GM19397 (cell line): ENCODE results near the gene METTL17.
"Not testable (repeated sequence)": the region's sequence is repeated elsewhere in the genome, so short reads cannot be mapped to it uniquely, and the experiment has no call there.

ENCODE experiments used
- ATAC-seq: cut with Tn5 transposase; IDR thresholded peaks from one replicate; pipeline ENCODE4 v1.9.1; 2021; ENCODE audit warnings: mild to moderate bottlenecking, moderate library complexity; ENCODE audit not compliant: unreplicated experiment

Gene METTL17

GRCh38 chr14:21023817-21024584, 34.2 kb downstream of the METTL17 start:
- no peak for ATAC-seq

DNA sequence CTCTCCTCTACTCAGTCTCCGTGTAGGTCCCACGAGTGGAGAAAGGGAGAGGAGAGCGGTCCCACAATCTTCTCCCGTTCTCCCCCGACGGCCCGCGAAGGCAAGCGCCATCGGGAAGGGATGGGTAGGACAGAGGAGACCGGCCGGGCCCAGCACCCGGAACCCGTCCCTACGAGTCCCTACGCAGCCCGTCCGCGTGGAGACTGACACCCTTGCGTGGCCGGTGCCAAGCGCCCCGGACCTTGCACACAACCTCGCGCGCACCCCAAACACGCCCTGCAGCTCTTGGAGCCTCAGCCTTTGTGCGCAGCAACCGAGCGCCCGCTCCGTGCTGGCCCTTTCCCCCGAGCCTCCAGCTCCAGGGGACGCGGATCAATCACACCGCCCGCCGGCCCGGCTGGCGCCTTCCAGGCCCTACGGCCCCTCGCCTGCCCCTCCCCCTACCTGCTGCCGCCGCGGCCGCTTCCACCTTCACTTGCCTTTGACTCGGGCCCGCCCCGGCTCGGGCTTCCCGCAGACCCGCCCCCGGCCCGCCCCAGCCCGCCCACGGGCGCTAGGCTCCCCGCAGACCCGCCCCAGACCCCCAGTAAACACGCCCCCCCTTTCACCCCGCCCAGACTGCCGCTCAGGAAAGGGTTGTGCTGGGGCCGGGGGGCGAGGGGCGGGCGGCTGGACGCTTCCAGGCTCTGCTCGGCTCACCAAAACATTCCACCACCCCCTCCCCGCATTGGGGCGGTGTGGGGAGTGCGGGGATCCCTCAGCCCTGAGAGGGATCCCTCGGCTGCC, 35.0 kb downstream of the METTL17 start, which contains the start of gene NDRG2:
Gene NDRG2 (minus strand): TSS at position 477 of the 786 bp plus-strand sequence. CDS start 1,746 bp downstream, outside the sequence.
- no peak for ATAC-seq

GRCh38 chr14:21025371-21026273, 35.8 kb downstream of the METTL17 start:
- ATAC-seq = no peak

- ATAC-seq = no peak
These were observed 36.7 kb downstream of the METTL17 start for GRCh38 chr14:21026274-21026987.

DNA sequence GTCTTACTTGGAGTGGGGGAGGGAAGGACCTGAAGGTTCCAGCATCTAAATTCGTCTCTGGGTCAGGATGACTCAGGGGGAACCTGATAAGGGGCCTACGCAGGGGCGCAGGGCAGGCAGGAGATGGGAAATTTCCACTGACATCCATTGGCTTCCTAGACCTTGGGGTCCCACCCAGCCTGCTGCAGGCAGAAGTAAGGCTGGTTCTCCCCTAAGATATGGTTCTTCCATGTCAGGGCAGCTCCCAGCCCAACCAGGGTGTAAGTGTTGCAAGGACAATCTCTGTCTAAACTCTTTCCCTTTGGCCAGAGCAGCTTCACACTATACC, 37.2 kb downstream of the METTL17 start:
- no peak for ATAC-seq

- ATAC-seq = no peak
These were observed 40.1 kb downstream of the METTL17 start, which contains the start of gene TPPP2 for GRCh38 chr14:21029917-21030316. Gene TPPP2 (plus strand): TSS chr14:21030217. CDS start chr14:21030582, 365 bp downstream.

DNA sequence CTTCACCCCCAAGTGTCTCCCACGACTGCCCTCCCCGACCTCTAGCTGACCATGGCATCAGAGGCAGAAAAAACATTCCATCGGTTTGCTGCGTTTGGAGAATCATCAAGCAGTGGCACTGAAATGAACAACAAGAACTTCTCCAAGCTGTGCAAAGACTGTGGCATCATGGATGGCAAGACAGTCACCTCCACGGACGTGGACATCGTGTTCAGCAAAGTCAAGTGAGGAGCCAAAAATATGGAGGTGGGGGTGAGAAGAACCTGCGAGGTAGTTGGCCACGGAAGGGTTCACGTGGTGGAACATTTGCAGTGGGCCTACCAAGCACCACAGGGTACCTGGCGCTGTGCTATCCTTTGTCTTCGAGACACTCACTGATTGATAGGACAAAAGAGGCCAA, 40.8 kb downstream of the METTL17 start:
- ATAC-seq = no peak

DNA sequence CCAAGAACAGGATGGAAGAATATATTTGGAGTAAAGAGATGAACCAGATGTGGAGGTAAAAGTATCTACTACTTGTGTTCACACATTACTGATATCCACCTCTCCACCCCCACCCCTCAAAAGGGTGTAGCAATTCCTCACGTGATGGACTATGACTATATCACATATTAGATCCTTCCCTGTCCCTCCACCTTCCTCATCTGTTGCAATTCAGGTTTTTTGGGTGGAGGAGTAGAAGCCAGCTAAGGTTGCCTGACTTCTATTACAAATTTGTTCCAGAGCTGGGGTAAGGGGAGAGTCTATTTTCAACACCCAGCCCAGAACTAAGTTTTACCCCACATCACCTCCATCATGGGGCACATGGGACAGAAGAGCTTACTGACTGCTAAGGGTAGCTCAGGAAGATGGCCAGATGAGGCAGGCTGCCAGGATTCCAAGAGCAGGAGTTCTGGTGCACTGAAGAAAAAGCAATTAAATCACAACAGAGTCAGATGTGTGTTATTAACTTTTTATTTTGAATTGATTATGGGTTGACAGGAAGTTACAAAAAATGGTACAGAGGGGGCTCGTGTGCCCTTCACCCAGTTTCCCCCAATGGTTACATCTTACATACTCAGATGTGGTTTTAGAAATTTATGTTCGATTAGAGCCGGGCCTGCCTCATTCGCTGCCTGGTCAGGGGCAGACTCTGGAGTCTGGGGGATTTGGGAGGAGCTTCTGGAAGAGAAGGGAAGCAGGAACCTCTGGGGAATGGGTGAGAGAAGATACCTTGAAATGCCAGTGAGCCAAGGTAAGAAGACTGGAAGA, 42.7 kb downstream of the METTL17 start:
- no peak for ATAC-seq

DNA sequence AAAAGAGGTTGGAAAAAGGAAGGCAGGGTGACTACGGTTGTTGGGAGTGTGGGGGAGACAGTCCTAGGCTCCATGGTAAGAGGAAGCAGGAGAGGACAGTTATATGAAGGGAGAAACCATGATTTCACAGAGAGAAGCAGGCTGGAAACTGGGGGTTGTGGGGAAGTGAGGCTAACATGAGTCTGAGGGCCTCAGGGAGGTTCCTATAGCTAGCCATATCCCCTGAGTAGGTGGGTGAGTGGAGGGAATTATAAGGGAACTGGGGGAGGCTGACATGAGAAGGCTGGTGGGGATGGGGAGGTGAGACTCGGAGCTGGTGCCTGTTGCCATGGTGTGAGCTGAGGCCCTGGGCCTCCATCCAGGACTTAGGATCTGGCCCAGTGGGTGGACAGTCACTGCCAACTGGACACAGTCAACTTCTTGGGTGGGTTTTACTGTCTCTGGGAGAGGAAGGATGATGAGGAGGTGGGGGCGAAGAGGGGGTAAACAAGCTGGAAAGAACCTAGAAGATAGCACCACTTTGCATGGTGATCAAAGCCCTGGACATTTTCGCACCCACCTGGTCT, 43.4 kb downstream of the METTL17 start:
- no peak for ATAC-seq

DNA sequence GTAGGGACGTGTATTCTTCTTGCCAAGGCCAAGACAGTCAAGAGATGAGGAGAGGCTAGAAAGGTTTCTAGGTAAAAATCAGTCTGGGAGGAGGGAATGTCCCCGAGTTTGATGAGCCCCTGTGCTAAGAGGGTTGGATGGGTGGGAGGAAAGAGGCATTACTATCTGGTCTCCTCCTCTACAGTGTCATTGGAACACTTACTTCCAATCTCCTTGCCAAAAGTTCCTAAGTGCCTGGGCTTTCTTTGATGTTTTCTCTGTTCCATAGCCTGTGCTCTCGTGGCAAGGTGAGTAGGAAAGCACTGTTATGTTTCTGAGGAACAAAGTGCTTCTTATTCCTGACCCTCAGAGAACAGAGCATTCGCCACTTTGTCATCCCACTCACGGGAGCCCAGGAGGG, 44.9 kb downstream of the METTL17 start, which contains the start of gene RNASE13:
Gene RNASE13 (minus strand): TSS at position 101 of the 400 bp plus-strand sequence. CDS start 519 bp downstream, outside the sequence.
- ATAC-seq = no peak

DNA sequence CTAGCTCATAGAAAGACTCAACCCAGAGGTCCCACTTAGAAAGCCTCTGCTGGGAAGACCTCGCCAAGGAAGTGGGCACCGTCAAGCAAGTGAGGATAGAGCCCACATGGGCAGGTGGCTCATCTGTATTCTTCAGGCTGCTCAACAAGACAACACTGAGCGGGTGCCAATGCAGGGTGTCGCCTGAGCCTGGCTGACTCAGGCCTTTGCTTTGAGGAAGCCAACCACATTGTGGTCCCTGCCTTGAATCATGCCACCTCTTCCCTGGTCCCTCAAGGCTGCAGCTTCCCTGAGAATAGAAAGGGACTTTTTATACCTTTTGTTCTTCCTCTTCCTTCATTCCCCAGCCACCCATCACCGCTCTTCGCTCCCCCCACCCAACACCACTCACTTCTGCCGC, 47.0 kb downstream of the METTL17 start:
- ATAC-seq = no peak

- no peak for ATAC-seq
These were observed 47.4 kb downstream of the METTL17 start for GRCh38 chr14:21037156-21037555.

GRCh38 chr14:21038441-21039422, 49.0 kb downstream of the METTL17 start:
- no peak for ATAC-seq

DNA sequence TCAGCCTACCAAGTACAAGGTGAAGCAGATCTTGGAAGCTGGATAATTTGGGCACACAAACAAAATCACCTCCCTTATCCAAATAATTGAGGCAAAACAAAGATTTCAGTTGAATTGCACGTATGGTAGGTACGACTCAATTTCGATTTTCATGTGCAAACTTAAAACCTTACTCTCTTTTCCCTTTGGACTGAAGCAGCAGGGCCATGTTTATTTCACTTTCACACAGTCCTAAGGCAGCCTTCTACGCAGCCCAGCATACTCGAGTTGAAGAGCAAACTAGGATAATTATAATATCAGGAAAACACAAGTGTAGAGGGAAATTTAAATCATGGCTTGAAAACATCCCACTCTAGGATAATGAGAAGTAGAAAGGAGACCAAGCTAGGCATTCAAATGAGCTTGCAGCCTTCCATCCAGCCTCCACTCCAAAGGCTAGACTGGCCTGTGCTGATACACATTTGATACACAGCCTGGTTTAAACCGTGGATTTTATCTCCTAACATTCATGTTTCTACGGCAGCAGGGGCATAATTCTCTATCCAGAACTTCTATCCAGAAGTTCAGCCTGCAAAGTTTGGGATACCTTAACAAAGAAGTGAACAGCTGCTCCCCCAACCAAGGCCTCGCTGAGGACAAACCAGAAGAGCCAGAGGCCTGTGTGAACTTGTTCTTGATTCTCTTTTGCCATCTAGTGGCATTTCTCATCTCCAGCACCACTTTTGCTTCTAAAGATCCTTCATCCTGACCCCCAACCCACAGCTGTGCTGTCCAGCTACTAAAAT, 50.0 kb downstream of the METTL17 start:
- ATAC-seq = no peak

- no peak for ATAC-seq
These were observed 50.7 kb downstream of the METTL17 start for GRCh38 chr14:21040370-21040925.

DNA sequence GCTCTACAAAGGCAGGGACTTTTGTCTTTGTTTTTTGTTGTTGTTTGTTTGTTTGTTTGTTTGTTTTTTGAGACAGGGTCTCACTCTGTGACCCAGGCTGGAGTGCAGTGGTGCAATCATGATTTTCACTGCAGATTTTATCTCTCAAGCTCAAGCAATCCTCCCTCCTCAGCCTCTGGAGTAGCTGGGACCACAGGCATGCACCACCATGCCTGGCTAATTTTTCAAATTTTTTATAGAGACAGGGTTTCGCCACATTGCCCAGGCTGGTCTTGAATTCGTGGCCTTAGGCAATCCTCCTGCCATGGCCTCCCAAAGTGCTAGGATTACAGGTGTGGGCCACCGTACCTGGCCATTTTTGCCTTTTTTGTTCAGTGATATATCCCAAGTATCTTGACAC, 51.2 kb downstream of the METTL17 start:
- not testable (repeated sequence) for ATAC-seq
